Fibroblast of villous mesenchyme (primary cell): ENCODE data around the gene AATK. TPM values are rescaled to one million over a fixed set of nuclear protein-coding genes. Genes with fewer than 3 reads are reported as not detected.

ENCODE experiments used
- DNase-seq: peaks from one replicate; pipeline ENCODE4 v3.0.0-alpha.2; 2010; ENCODE audit warnings: low read depth
- H3K4me3 ChIP-seq: 2 replicates; pipeline ENCODE4 v1.5.1; 2011; ENCODE audit warnings: low read depth, mild to moderate bottlenecking, low read length
- total RNA-seq: library from RNA; depleted of rRNA; stranded (reverse); fragments of >200 nt; gene quantifications from 2 replicates; pipeline ENCODE4 v1.2.3, GENCODE V29; 2012
- TF ChIP-seq, protein P1 (sequence below): IDR thresholded peaks from 2 replicates; pipeline ENCODE4 v1.5.1; 2012; ENCODE audit warnings: low read depth, mild to moderate bottlenecking, low read length; ENCODE audit not compliant: insufficient read depth

Gene AATK
- total RNA-seq, 1 donor: under 0.01 TPM

- no peak overlapping the region for H3K4me3 ChIP-seq
- TF ChIP-seq, protein P1, sequence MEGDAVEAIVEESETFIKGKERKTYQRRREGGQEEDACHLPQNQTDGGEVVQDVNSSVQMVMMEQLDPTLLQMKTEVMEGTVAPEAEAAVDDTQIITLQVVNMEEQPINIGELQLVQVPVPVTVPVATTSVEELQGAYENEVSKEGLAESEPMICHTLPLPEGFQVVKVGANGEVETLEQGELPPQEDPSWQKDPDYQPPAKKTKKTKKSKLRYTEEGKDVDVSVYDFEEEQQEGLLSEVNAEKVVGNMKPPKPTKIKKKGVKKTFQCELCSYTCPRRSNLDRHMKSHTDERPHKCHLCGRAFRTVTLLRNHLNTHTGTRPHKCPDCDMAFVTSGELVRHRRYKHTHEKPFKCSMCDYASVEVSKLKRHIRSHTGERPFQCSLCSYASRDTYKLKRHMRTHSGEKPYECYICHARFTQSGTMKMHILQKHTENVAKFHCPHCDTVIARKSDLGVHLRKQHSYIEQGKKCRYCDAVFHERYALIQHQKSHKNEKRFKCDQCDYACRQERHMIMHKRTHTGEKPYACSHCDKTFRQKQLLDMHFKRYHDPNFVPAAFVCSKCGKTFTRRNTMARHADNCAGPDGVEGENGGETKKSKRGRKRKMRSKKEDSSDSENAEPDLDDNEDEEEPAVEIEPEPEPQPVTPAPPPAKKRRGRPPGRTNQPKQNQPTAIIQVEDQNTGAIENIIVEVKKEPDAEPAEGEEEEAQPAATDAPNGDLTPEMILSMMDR: no peak
- no peak for DNase-seq
Measured at GRCh38 chr17:81140018-81140417, 26.0 kb downstream of the AATK start.

GRCh38 chr17:81139428-81139827, 26.6 kb downstream of the AATK start:
- DNase-seq: no peak
- no peak overlapping the region for H3K4me3 ChIP-seq
- TF ChIP-seq, protein P1: no peak

DNA sequence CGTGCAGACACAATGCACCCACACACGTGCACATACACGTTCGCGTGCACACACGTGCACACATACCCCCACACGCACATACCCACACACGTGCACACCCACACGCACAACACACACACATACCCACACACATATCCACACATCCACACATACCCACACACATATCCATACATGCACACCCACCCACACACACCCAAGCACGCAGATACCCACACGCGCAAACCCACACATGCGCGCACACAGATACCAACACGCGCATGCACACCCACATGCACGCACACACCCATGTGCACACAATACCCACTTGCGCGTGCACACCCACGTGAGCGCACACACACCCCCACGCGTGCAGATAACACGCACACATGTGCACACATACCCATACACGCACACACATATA, 27.5 kb downstream of the AATK start:
- TF ChIP-seq, protein P1: no peak
- no peak for DNase-seq
- H3K4me3 ChIP-seq: no peak overlapping the region

- DNase-seq: no peak
- TF ChIP-seq, protein P1: no peak
- H3K4me3 ChIP-seq: no peak overlapping the region
Measured at GRCh38 chr17:81138083-81138482, 27.9 kb downstream of the AATK start.

DNA sequence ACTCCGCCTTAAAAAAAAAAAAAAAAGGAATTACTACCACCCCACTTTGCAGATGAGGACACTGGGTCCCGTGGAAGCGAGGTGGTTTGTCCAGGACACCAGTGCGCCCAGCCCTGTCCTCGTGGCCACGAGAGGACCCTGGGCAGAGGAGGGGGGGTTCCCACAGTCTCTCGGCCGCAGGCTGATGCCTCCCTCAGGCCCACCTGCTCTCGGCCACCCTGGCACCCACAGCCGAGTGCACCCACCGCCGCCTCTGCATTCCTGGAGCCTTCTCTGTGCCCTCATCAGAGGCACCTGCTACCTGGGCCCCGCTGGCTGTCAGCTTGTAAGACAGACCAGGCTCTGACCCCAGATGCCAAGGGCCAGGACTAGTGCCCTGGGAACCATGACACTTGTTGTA, 28.8 kb downstream of the AATK start:
- no peak overlapping the region for H3K4me3 ChIP-seq
- TF ChIP-seq, protein P1: no peak
- DNase-seq: no peak

- no peak for DNase-seq
- H3K4me3 ChIP-seq: no peak overlapping the region
- TF ChIP-seq, protein P1: no peak
Measured at GRCh38 chr17:81136366-81136765, 29.7 kb downstream of the AATK start.

DNA sequence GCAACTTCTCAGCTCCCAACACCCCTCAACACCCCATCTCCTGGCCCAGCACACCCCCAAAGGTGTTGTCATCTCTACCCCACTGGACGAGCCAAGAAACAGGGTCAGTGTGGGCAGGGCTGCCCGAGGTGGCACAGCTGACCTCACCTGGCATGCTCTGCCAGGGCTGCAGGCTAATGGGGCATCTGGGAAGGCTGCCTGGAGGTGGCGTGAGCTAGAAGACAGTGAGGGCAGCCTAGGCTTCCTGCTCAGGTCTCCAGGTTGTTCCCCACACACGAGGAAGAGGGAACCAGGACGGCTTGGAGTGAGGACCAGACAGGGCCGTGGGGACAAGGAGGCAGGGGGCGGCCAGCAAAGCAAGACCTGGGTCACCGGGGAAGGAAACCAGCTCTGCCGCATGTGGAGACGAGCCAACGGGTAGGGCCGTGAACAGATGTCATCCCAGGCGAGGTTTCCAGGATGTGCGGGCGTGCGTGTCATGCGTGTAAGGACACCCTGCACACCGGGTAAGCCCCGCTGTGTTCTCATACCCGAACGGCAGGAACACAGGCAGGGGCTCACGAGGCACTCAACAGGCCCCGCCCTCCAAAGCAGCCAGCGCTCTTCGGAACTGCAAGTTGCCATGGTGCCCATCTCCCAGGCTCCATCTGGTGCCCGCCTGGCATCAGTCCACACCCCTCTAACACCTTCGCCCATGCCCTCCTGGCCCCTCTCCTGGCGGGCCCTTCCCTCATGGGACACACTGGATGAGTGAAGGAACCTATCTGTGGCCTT, 30.3 kb downstream of the AATK start:
- TF ChIP-seq, protein P1: no peak
- no peak for DNase-seq
- H3K4me3 ChIP-seq: no peak overlapping the region
